K562 (cell line): ENCODE measurements around the gene RAPGEFL1. TPM values are rescaled to one million over a fixed set of nuclear protein-coding genes. Genes with fewer than 3 reads are reported as not detected.
A peak's percentile ranks its signal among the peaks of the same experiment; 100 is the strongest.

Experiments used
- ARHGAP35 ChIP-seq: fragments of 450-650 bp; IDR thresholded peaks from 2 replicates; pipeline ENCODE4 v1.6.1; 2018; ENCODE audit not compliant: partially characterized antibody
- ATF7 ChIP-seq: fragments of 450-650 bp; IDR thresholded peaks from 2 replicates; pipeline ENCODE4 v1.7.1; 2014; ENCODE audit warnings: mild to moderate bottlenecking, moderate library complexity
- CTBP1 ChIP-seq: fragments of 450-650 bp; IDR thresholded peaks from 2 replicates; pipeline ENCODE4 v1.6.1; 2016; ENCODE audit warnings: borderline replicate concordance
- ESRRA ChIP-seq: fragments of 450-650 bp; IDR thresholded peaks from 2 replicates; pipeline ENCODE4 v1.6.1; 2014; ENCODE audit warnings: low read depth, mild to moderate bottlenecking, moderate library complexity, borderline replicate concordance
- HNRNPLL ChIP-seq: fragments of 200-400 bp; formaldehyde crosslinking; IDR thresholded peaks from 2 replicates; pipeline ENCODE4 v1.6.1; 2017; ENCODE audit warnings: low read length, low read depth, mild to moderate bottlenecking; ENCODE audit not compliant: poor library complexity, severe bottlenecking
- JUND ChIP-seq, 2 experiments: IDR thresholded peaks; 2 replicates in 1 of 2; 3 replicates in 1 of 2; pipeline ENCODE4 v1.6.1; 2011; ENCODE audit warnings: borderline replicate concordance in 2 of 2, low read depth in 2 of 2, low read length in 2 of 2, improper control_type of control experiment in 1 of 2, missing biosample characterization in 1 of 2, missing genetic modification characterization in 1 of 2, missing genetic modification reagents in 1 of 2
- KAT2B ChIP-seq: IDR thresholded peaks from one replicate; pipeline ENCODE4 v1.6.1; 2012; ENCODE audit warnings: low read depth, mild to moderate bottlenecking, control low read depth, inconsistent platforms, low read length, moderate library complexity
- KDM2B ChIP-seq: fragments of 250-450 bp; sonication (Bioruptor Pico); IDR thresholded peaks from 2 replicates; pipeline ENCODE4 v1.8.0; 2021; ENCODE audit warnings: mild to moderate bottlenecking, moderate library complexity
- MAZ ChIP-seq, 2 experiments: fragments of 450-650 bp in 1 of 2; sonication (generic) in 1 of 2; formaldehyde crosslinking; IDR thresholded peaks in 1 of 2; conservative IDR thresholded peaks in 1 of 2; 2 replicates each; pipeline versions ENCODE4 v1.4.0 to v1.5.0; 2020; ENCODE audit warnings: mild to moderate bottlenecking in 1 of 2, missing genetic modification reagents in 1 of 2
- MECOM ChIP-seq: fragments of 250-450 bp; sonication (Bioruptor Pico); IDR thresholded peaks from 2 replicates; pipeline ENCODE4 v1.8.0; 2022; ENCODE audit warnings: inconsistent platforms
- NONO ChIP-seq, 2 experiments: fragments of 200-400 bp in 1 of 2; fragments of 450-650 bp in 1 of 2; formaldehyde crosslinking in 1 of 2; IDR thresholded peaks; 2 replicates each; pipeline ENCODE4 v1.6.1; 2017; ENCODE audit warnings: low read depth in 2 of 2, mild to moderate bottlenecking in 2 of 2, moderate library complexity in 2 of 2, low read length in 1 of 2
- TRIM24 ChIP-seq, 2 experiments: fragments of 450-650 bp; IDR thresholded peaks; 2 replicates each; pipeline ENCODE4 v1.6.1; 2016
- ZBTB7A ChIP-seq: IDR thresholded peaks from 2 replicates; pipeline ENCODE4 v1.6.1; 2011; ENCODE audit warnings: low read depth, mild to moderate bottlenecking, low read length, moderate library complexity, borderline replicate concordance; ENCODE audit not compliant: control insufficient read depth
- ZNF24 ChIP-seq: fragments of 450-650 bp; IDR thresholded peaks from 2 replicates; pipeline ENCODE4 v1.6.1; 2016
- ZNF644 ChIP-seq: fragments of 200-800 bp; sonication (Bioruptor generic); IDR thresholded peaks from 2 replicates; pipeline ENCODE4 v1.6.1; 2016; ENCODE audit warnings: low read depth, missing genetic modification characterization, missing compliant biosample characterization
- ZNF766 ChIP-seq: fragments of 200-800 bp; sonication (Bioruptor generic); conservative IDR thresholded peaks from 2 replicates; pipeline ENCODE4 v1.6.1; 2016; ENCODE audit warnings: missing genetic modification characterization, missing compliant biosample characterization
- polyA plus RNA-seq, 8 experiments: library from polyadenylated mRNA; depleted of rRNA in 4 of 8; stranded (reverse) in 5 of 8; unstranded in 3 of 8; fragments of >200 nt; fragmentation: Nextera tagmentation in 2 of 8; fragmentation: Illumina TruSeq in 1 of 8; extraction: Ambion mirVana in 2 of 8; extraction: Trizol in 1 of 8; gene quantifications; 2 replicates each; pipeline versions ENCODE4 v1.2.1 to v1.2.3, GENCODE V29; 2011 to 2014; ENCODE audit warnings: inconsistent platforms in 1 of 8, missing spikeins in 1 of 8
- total RNA-seq, 7 experiments: library from RNA; depleted of rRNA in 6 of 7; stranded (reverse); fragments of >200 nt in 6 of 7; fragmentation: Illumina TruSeq in 2 of 7; extraction: Trizol in 2 of 7; gene quantifications; 2 replicates each; pipeline versions ENCODE4 v1.2.1 to v1.2.3, GENCODE V29; 2011 to 2021; ENCODE audit warnings: low replicate concordance in 1 of 7
- TF ChIP-seq, protein P1 (sequence below): fragments of 250-450 bp; sonication (Bioruptor Pico); IDR thresholded peaks from 2 replicates; pipeline ENCODE4 v1.5.0; 2020; ENCODE audit warnings: mild to moderate bottlenecking
- TF ChIP-seq, protein P2 (sequence below): sonication (generic); formaldehyde crosslinking; IDR thresholded peaks from 2 replicates; pipeline ENCODE4 v1.8.0; 2022; ENCODE audit warnings: mild to moderate bottlenecking, low read depth, missing genetic modification reagents
- TF ChIP-seq, protein P3 (sequence below): IDR thresholded peaks from 3 replicates; pipeline ENCODE4 v1.6.1; 2011; ENCODE audit warnings: borderline replicate concordance, mild to moderate bottlenecking; ENCODE audit not compliant: insufficient read length, insufficient read depth

The RAPGEFL1 gene
- total and polyA plus RNA-seq, 9 of the 15 experiments (the other 6 are each of a cell fraction or from before 2014, with no cell fraction given): 0.18 to 4.1 (median 2.1) TPM

DNA sequence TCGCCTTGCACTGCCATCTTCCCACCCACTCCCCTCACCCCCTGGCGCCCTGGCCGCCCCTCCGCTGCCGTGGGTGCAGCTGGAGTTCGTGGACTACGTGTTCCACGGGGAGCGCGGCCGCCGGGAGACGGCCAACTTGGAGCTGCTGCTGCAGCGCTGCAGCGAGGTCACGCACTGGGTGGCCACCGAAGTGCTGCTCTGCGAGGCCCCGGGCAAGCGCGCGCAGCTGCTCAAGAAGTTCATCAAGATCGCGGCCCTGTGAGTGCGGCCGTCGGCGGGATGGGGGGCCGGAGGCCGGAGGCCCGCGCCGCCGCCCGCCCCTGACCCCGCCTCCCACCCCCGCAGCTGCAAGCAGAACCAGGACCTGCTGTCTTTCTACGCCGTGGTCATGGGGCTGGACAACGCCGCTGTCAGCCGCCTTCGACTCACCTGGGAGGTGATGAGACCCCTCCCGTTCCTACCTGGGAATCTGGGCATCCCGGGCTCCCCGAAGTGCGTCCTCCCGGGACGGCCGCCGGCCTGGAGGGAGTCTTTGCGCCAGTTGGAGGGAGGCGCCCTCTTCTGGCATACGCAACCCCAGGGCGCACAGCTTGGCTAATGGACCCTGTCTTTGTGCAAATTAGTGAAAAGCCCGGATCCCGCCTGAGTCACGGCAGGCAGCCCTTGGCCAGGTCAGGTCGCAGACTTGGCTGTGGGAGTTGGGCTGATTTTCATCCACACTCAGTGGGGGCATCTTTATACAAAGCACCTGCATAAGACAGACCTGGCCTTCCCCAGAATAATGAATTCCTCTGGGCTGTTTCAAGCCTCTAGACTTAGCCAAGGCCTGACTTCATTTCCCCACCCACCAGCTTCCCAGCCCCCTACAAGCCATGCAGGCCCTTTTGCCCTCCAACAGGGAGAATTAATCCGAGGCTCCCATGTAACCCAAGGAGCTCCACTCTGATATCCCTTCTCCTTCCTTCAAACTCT lies 14.3 kb downstream of the RAPGEFL1 start (continued):
- TF ChIP-seq JUND (IDR thresholded peaks at IDR 0.05; ENCODE audit: borderline replicate concordance, low read depth, low read length) (0 out of 2 replicates have a peak, but pooled peaks have one; percentile 29), JUND (tag; IDR thresholded peaks at IDR 0.05; ENCODE audit: borderline replicate concordance, low read depth, low read length) (no peak; the same call in 2 of the 3 replicates), TRIM24 (IDR thresholded peaks at IDR 0.05) (peak in 1 of 2 experiments; percentile 33; a peak in 1 of 4 replicates), ESRRA (0 out of 2 replicates have a peak, but pooled peaks have one; percentile 32), ZBTB7A (peak; percentile 75; the same call in 1 of the 2 replicates), HNRNPLL (peak; percentile 78), NONO (IDR thresholded peaks at IDR 0.05; ENCODE audit: low read depth in 2 of 2, low read length in 1 of 2) (peak in 1 of 2 experiments; percentile 44; a peak in 1 of 4 replicates), CTBP1 (peak; percentile 95), ZNF24 (no peak), KAT2B (no peak), ZNF766 (CRISPR knock-in tag) (no peak), ATF7 (peak; percentile 44; the same call in 1 of the 2 replicates), ZNF644 (tag) (no peak), MAZ (CRISPR knock-in tag; conservative IDR thresholded peaks at IDR 0.05 in 1 of 2, IDR thresholded peaks at IDR 0.05 in 1 of 2) (peak; percentile 65 to 67; a peak in 3 of 4 replicates), ARHGAP35 (no peak), MECOM (no peak), KDM2B (CRISPR knock-in tag) (0 out of 2 replicates have a peak, but pooled peaks have one; percentile 39)
- TF ChIP-seq, protein P1, sequence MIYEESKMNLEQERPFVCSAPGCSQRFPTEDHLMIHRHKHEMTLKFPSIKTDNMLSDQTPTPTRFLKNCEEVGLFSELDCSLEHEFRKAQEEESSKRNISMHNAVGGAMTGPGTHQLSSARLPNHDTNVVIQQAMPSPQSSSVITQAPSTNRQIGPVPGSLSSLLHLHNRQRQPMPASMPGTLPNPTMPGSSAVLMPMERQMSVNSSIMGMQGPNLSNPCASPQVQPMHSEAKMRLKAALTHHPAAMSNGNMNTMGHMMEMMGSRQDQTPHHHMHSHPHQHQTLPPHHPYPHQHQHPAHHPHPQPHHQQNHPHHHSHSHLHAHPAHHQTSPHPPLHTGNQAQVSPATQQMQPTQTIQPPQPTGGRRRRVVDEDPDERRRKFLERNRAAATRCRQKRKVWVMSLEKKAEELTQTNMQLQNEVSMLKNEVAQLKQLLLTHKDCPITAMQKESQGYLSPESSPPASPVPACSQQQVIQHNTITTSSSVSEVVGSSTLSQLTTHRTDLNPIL (CRISPR knock-in tag): no peak
- TF ChIP-seq, protein P2, sequence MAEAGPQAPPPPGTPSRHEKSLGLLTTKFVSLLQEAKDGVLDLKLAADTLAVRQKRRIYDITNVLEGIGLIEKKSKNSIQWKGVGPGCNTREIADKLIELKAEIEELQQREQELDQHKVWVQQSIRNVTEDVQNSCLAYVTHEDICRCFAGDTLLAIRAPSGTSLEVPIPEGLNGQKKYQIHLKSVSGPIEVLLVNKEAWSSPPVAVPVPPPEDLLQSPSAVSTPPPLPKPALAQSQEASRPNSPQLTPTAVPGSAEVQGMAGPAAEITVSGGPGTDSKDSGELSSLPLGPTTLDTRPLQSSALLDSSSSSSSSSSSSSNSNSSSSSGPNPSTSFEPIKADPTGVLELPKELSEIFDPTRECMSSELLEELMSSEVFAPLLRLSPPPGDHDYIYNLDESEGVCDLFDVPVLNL (CRISPR knock-in tag): no peak
- TF ChIP-seq, protein P3, sequence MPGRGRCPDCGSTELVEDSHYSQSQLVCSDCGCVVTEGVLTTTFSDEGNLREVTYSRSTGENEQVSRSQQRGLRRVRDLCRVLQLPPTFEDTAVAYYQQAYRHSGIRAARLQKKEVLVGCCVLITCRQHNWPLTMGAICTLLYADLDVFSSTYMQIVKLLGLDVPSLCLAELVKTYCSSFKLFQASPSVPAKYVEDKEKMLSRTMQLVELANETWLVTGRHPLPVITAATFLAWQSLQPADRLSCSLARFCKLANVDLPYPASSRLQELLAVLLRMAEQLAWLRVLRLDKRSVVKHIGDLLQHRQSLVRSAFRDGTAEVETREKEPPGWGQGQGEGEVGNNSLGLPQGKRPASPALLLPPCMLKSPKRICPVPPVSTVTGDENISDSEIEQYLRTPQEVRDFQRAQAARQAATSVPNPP: no peak
